PC-9 (cell line): ENCODE data around the gene SEC14L1. TPM values are rescaled to one million over a fixed set of nuclear protein-coding genes. Genes with fewer than 3 reads are reported as not detected.
"Not testable (repeated sequence)": the region's sequence is repeated elsewhere in the genome, so short reads cannot be mapped to it uniquely, and the experiment has no call there.

ENCODE experiments used
- BruUV-seq: library from RNA; stranded (reverse); fragments of 400-500 nt; replicated peaks from 2 replicates; lab custom pipeline; 2021; lab: Mats Ljungman, UMichigan
- CTCF ChIA-PET: fragments of 300-600 bp; sonication (Branson Sonifier 250); formaldehyde crosslinking; loops from one replicate; lab custom pipeline; 2022; ENCODE audit warnings: antibody characterized with exemption; lab: Charles Lee
- POLR2A ChIA-PET: fragments of 300-600 bp; sonication (Branson Sonifier 250); formaldehyde crosslinking; loops from one replicate; lab custom pipeline; 2022; ENCODE audit warnings: antibody characterized with exemption; ENCODE audit not compliant: unreplicated experiment; lab: Charles Lee
- DNase-seq, 2 experiments: peaks; one replicate each; pipeline versions ENCODE4 v3.0.0 to v3.0.0-alpha.2; 2015 to 2022; ENCODE audit warnings: mixed read lengths in 1 of 2
- H2AFZ ChIP-seq: fragments of 200-600 bp; sonication (generic); 2 replicates; pipeline ENCODE4 v1.8.1; 2017; ENCODE audit warnings: antibody characterized with exemption
- H3F3A ChIP-seq: fragments of 200-600 bp; sonication (generic); 2 replicates; pipeline ENCODE4 v1.8.1; 2017; ENCODE audit warnings: antibody characterized with exemption, mild to moderate bottlenecking, low read depth; ENCODE audit not compliant: insufficient read depth
- H3K27ac ChIP-seq: fragments of 200-600 bp; sonication (generic); 2 replicates; pipeline ENCODE4 v1.6.1; 2016; ENCODE audit warnings: mixed run types
- H3K27me3 ChIP-seq: fragments of 200-600 bp; sonication (generic); 2 replicates; pipeline ENCODE4 v1.6.1; 2016; ENCODE audit warnings: low read depth, mixed run types; ENCODE audit not compliant: insufficient read depth
- H3K36me3 ChIP-seq: fragments of 200-600 bp; sonication (generic); 2 replicates; pipeline ENCODE4 v1.6.1; 2016; ENCODE audit warnings: low read depth, mixed run types
- H3K4me1 ChIP-seq: fragments of 200-600 bp; sonication (generic); replicated peaks from 2 replicates; pipeline ENCODE4 v1.6.1; 2016; ENCODE audit warnings: mixed run types; ENCODE audit not compliant: insufficient read depth
- H3K4me2 ChIP-seq: fragments of 200-600 bp; sonication (generic); 2 replicates; pipeline ENCODE4 v1.6.1; 2017; ENCODE audit warnings: mixed run types
- H3K4me3 ChIP-seq: fragments of 200-600 bp; sonication (generic); 2 replicates; pipeline ENCODE4 v1.6.1; 2016; ENCODE audit warnings: mixed run types
- H3K79me2 ChIP-seq: fragments of 200-600 bp; sonication (generic); 2 replicates; pipeline ENCODE4 v1.6.1; 2017; ENCODE audit warnings: low read depth, mixed run types
- H3K9me2 ChIP-seq: fragments of 200-600 bp; sonication (generic); 2 replicates; pipeline ENCODE4 v1.8.1; 2017; ENCODE audit warnings: mild to moderate bottlenecking; ENCODE audit not compliant: insufficient read depth
- H3K9me3 ChIP-seq: fragments of 200-600 bp; sonication (generic); 2 replicates; pipeline ENCODE4 v1.8.1; 2016; ENCODE audit warnings: low read depth; ENCODE audit not compliant: insufficient read depth
- H4K20me1 ChIP-seq: fragments of 200-600 bp; sonication (generic); 2 replicates; pipeline ENCODE4 v1.8.1; 2017; ENCODE audit not compliant: insufficient read depth
- EZH2 ChIP-seq: fragments of 200-600 bp; sonication (generic); IDR thresholded peaks from 2 replicates; pipeline ENCODE4 v1.8.0; 2017; ENCODE audit warnings: antibody characterized with exemption, low read depth
- intact Hi-C: fragments of 100-400 bp; cut with micrococcal nuclease; formaldehyde crosslinking; loops from one replicate; pipeline ENCODE4 v1.10.0; 2022; ENCODE audit not compliant: unreplicated experiment
- total RNA-seq: library from RNA; stranded (reverse); gene quantifications from 2 replicates; pipeline ENCODE4 v1.2.3, GENCODE V29; 2021
- TF ChIP-seq, protein P1 (sequence below): fragments of 200-600 bp; sonication (generic); conservative IDR thresholded peaks from 2 replicates; pipeline ENCODE4 v1.6.1; 2017; ENCODE audit warnings: mixed run types, antibody characterized with exemption, mild to moderate bottlenecking, moderate library complexity

The SEC14L1 gene
- total RNA-seq, 1 experiment from 2014 or later: 83.1 TPM

GRCh38 chr17:77248216-77249114 is 107.7 kb downstream of the SEC14L1 start:
- no TSS peak for BruUV-seq
- Histone ChIP-seq H4K20me1 (no peaks in the 10 kb centered on the region), H3K79me2 (peaks cover 2% of the 10 kb centered on the region; the same call in 1 of the 2 replicates), H3K4me1 (peaks cover 8% of the 10 kb centered on the region), H2AFZ (no peak overlapping the region), H3K36me3 (no peaks in the 10 kb centered on the region), H3F3A (peaks cover 7% of the 10 kb centered on the region; the same call in 1 of the 2 replicates), H3K9me3 (no peaks in the 10 kb centered on the region), H3K4me2 (no peak overlapping the region), H3K27ac (no peak overlapping the region), H3K4me3 (no peak overlapping the region), H3K9me2 (no peaks in the 10 kb centered on the region), H3K27me3 (no peaks in the 10 kb centered on the region)
- intact Hi-C loops: loop anchor here (5.0 kb wide), 1 partner anchor 381 kb away; the partner anchor contains the start of gene MGAT5B
- POLR2A ChIA-PET: interaction anchor here (0.6 kb wide), 1 partner anchor 376 kb away, joined by 4 read pairs; no protein-coding TSS in a partner anchor
- TF ChIP-seq EZH2: no peak
- TF ChIP-seq, protein P1, sequence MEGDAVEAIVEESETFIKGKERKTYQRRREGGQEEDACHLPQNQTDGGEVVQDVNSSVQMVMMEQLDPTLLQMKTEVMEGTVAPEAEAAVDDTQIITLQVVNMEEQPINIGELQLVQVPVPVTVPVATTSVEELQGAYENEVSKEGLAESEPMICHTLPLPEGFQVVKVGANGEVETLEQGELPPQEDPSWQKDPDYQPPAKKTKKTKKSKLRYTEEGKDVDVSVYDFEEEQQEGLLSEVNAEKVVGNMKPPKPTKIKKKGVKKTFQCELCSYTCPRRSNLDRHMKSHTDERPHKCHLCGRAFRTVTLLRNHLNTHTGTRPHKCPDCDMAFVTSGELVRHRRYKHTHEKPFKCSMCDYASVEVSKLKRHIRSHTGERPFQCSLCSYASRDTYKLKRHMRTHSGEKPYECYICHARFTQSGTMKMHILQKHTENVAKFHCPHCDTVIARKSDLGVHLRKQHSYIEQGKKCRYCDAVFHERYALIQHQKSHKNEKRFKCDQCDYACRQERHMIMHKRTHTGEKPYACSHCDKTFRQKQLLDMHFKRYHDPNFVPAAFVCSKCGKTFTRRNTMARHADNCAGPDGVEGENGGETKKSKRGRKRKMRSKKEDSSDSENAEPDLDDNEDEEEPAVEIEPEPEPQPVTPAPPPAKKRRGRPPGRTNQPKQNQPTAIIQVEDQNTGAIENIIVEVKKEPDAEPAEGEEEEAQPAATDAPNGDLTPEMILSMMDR: no peak
- no peak for DNase-seq
- CTCF ChIA-PET: no interaction called here

DNA sequence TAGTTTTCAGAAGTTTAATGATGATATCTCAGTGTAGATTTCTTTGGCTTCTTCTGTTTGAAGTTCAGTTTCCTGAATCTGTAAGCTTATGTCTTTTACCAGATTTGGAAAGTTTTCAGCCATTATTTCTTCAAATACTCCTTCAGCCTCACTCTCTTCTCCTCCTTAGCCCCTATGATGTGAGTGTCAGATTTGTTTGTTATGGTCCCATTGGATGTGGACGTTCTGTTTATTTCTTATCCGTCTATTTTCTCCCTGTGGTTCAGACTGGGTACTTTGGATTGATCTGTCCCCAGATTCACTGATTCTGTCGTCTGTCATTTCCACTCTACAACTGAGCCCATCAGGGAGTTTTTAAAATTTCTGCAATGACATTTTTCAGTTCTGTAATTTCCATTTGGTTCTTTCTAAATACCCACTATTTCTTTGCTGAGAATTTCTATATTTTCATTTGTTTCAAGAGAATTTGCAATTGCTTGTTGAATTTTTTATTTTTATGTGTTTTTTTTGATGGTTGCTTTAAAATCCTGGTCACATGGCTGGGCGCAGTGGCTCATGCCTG is 110.9 kb downstream of the SEC14L1 start:
- ChIA-PET POLR2A (no interaction called here), CTCF (no interaction called here)
- Histone ChIP-seq H3K4me1 (peaks cover 22% of the 10 kb centered on the region), H3K27me3 (no peaks in the 10 kb centered on the region), H3K36me3 (no peaks in the 10 kb centered on the region), H4K20me1 (no peaks in the 10 kb centered on the region), H3K79me2 (peaks cover 9% of the 10 kb centered on the region; the same call in 1 of the 2 replicates), H3K9me2 (no peaks in the 10 kb centered on the region), H3F3A (peaks cover 25% of the 10 kb centered on the region), H2AFZ (no peak overlapping the region), H3K4me3 (no peak overlapping the region), H3K9me3 (no peaks in the 10 kb centered on the region), H3K4me2 (no peak overlapping the region), H3K27ac (no peak overlapping the region)
- BruUV-seq: no TSS peak
- DNase-seq: no peak
- intact Hi-C loops: no loop called here
- no peak for TF ChIP-seq EZH2
- TF ChIP-seq, protein P1: no peak

DNA sequence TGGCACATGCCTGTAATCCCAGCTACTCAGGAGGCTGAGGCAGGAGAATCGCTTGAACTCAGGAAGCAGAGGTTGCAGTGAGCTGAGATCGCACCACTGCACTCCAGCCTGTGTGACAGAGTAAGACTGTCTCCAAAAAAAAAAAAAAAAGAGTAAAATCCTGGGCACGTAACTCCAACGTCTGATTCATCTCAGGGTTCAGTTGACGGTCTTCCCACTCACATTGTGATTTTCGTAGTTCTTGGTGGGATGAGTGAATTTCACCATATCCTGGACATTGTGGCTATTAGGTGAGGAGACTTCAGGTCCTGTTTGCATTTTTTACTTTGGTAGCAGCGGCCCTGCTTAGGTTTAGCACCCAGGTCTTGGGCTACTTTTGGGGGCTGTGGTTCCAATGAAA is 111.5 kb downstream of the SEC14L1 start:
- Histone ChIP-seq H3K79me2 (peaks cover 13% of the 10 kb centered on the region), H3K4me1 (peaks cover 23% of the 10 kb centered on the region), H3F3A (peaks cover 25% of the 10 kb centered on the region)
- H3K4me2 ChIP-seq, H3K27me3 ChIP-seq, H4K20me1 ChIP-seq, H3K9me3 ChIP-seq, H2AFZ ChIP-seq, H3K36me3 ChIP-seq, DNase-seq, H3K9me2 ChIP-seq, intact Hi-C loops, POLR2A ChIA-PET, BruUV-seq, H3K4me3 ChIP-seq, H3K27ac ChIP-seq, CTCF ChIA-PET: not testable (repeated sequence)
